ENCODE measurements around the gene GNB2.

DNA sequence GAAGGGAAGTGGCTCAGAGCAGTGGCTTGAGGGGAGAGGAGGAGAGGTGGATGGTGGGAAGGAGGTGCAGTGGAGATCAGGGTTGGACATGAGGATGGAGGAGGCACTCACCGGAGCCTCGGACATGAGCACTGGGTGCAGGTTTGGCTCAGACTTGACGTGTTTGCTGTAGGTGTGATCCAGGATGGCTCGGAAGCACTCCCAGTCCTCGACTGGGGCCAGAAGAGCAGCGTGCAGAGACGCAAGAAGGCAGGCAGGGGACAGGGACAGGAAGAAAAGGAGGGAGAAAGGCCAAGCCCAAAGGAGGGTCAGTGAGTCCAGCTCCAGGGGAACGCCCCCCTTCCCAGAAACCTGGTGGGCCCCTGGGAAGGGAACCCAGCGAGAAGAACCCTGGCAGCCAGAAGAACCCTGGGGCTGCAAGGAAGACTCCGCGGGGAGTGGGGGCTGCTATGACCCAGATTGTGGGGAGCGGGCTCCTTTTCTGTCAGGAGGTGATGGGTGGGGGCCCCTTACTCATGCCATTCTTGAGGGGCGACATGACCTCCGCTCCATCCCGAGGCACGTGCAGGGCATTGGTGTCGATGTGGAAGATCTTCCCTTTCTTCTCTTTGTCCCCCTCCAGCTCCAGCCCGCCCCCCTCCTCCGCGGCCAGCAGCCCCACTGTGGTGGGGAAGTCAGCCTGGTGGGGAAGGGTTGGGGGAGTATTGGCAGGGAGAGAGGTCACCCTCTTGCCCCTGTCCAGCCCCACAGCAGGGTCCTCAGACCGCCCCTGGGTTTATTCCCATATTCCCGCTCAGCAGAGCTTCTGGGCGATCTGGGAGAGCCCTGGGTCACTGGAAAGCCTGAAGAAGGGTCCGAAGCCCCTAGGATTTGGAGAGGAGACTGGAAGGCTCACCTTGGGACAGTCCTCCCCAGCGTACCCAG, 18.4 kb upstream of the GNB2 start:
- TF ChIP-seq, protein P1, sequence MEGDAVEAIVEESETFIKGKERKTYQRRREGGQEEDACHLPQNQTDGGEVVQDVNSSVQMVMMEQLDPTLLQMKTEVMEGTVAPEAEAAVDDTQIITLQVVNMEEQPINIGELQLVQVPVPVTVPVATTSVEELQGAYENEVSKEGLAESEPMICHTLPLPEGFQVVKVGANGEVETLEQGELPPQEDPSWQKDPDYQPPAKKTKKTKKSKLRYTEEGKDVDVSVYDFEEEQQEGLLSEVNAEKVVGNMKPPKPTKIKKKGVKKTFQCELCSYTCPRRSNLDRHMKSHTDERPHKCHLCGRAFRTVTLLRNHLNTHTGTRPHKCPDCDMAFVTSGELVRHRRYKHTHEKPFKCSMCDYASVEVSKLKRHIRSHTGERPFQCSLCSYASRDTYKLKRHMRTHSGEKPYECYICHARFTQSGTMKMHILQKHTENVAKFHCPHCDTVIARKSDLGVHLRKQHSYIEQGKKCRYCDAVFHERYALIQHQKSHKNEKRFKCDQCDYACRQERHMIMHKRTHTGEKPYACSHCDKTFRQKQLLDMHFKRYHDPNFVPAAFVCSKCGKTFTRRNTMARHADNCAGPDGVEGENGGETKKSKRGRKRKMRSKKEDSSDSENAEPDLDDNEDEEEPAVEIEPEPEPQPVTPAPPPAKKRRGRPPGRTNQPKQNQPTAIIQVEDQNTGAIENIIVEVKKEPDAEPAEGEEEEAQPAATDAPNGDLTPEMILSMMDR (IDR thresholded peaks at IDR 0.05; ENCODE audit: low read length), result no peak
- TF ChIP-seq EZH2 (optimal IDR thresholded peaks at IDR 0.05; ENCODE audit: low read depth, low read length) (no peak), EZH2phosphoT487 (IDR thresholded peaks at IDR 0.05; ENCODE audit: low read length) (no peak)
